HT1080 (cell line): ENCODE measurements around the gene KCNK3. TPM values are rescaled to one million over a fixed set of nuclear protein-coding genes. Genes with fewer than 3 reads are reported as not detected.
"Not testable (repeated sequence)": the region's sequence is repeated elsewhere in the genome, so short reads cannot be mapped to it uniquely, and the experiment has no call there.

Experiments
- DNase-seq: peaks from one replicate; pipeline ENCODE4 v3.0.0-alpha.2; 2015; ENCODE audit warnings: low read depth
- polyA plus RNA-seq, 2 experiments: library from polyadenylated mRNA; depleted of rRNA; stranded (reverse); fragments of >200 nt; gene quantifications; 2 replicates each; pipeline ENCODE4 v1.2.3, GENCODE V29; 2015
- total RNA-seq: library from RNA; depleted of rRNA; stranded (reverse); fragments of >200 nt; shearing (Covaris generic); gene quantifications from 2 replicates; pipeline ENCODE4 v1.2.3, GENCODE V29; 2014; rRNA removed

KCNK3 gene
- total RNA-seq = not detected in 2 replicates
- polyA plus RNA-seq (2015; cell fraction: cytosol; rRNA removed) = not detected in 2 replicates
- not detected in 2 replicates for polyA plus RNA-seq (2015; cell fraction: nucleus; rRNA removed)

DNA sequence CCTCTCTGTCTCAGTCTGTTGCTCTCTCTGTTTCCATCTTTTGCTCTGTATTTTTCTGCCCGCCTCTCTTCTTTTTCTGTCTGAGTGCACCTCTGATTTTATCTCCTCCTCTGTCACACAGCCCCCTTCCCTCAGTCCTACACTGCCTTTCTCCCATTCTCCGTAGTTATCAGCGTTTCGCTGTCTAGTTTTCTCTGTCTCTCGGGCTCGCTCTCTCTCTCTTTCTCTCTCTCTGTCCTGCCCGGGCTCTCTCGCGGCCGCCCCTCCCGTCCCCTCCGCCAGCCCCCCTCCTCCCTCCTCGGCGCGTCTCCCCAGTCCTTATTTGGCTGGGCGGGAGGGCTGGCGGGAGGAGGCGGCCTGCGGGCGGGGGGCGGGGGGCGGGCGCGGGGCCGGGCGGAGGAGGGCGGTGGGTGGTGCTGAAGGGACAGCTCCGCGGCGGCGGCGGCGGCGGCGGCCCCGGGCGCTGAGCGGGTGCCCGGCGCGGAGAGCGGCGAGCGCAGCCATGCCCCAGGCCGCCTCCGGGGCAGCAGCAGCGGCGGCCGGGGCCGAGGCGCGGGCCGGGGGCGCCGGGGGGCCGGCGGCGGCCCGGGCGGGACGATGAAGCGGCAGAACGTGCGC, at the start of gene KCNK3:
Gene KCNK3, plus strand, starts transcription at position 444 of the 618 bp plus-strand sequence. Its CDS starts 154 bp downstream, at position 598.
- no peak for DNase-seq

GRCh38 chr2:26644188-26644835, 48.2 kb upstream of the KCNK3 start:
- no peak for DNase-seq

GRCh38 chr2:26645762-26646161, 46.8 kb upstream of the KCNK3 start:
- no peak for DNase-seq

- DNase-seq = no peak
Measured at GRCh38 chr2:26646986-26647672, 45.4 kb upstream of the KCNK3 start.

DNA sequence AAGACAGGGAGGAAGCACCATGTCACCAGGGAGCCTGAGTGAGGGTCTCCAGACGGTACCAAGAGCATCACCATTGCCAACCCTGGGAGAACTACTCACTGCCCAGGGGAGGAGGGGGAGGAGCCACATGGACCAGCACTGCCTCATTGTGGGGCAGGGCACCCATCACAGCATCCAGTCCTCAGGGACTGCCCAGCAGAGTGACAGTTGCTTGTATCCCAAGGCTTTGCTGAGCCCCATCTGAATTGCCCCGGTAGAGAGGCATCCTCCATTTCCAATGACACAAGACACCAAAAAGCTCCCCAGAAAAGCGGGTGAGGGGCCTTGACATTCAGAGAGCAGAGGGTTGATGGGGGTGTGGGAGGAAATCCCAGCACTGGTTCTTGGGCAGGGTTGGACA, 44.5 kb upstream of the KCNK3 start:
- DNase-seq = no peak

DNA sequence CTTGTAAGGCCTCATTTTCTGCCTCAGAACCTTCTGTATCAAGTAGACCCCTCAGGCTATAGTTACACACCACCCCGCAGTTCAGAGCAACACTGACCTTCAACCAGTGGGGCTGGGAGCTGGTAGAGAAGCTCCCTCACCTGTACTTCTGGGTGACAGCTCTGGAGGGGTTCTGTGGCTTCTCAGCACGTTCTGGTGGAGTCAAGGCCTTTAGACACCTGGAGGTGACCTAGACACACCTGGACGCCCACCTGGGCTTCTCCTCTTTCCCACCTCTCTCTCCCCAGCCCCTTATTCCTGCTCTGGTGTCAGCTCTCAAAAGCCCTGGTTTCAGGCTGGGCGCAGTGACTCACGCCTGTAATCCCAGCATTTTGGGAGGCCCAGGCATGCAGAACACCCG, 44.0 kb upstream of the KCNK3 start:
- no peak for DNase-seq

DNA sequence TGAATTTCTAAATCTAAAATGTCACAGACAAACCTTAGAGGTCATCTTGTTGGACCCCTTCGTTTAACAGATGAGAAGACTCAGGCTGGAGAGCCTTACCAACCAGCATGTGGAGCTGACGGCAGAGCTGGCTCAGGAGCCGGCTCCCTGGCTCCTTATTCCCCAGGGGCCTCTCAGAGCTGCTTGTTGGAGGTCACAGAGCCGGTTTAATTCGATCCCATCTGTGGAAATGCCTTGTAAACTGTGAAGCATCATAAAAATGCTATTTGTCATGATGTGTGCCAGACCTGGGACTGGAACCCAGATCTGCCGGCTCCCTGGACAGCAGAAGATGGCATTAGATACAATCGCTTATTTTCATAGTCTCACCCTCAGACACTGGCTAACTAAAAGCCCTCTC, 43.2 kb upstream of the KCNK3 start:
- no peak for DNase-seq

- no peak for DNase-seq
Measured at GRCh38 chr2:26649992-26650712, 42.4 kb upstream of the KCNK3 start.

- no peak for DNase-seq
Measured at GRCh38 chr2:26650713-26651469, 41.6 kb upstream of the KCNK3 start.

GRCh38 chr2:26651470-26651771, 41.1 kb upstream of the KCNK3 start:
- no peak for DNase-seq

- DNase-seq = no peak
Measured at GRCh38 chr2:26651799-26652198, 40.7 kb upstream of the KCNK3 start.

DNA sequence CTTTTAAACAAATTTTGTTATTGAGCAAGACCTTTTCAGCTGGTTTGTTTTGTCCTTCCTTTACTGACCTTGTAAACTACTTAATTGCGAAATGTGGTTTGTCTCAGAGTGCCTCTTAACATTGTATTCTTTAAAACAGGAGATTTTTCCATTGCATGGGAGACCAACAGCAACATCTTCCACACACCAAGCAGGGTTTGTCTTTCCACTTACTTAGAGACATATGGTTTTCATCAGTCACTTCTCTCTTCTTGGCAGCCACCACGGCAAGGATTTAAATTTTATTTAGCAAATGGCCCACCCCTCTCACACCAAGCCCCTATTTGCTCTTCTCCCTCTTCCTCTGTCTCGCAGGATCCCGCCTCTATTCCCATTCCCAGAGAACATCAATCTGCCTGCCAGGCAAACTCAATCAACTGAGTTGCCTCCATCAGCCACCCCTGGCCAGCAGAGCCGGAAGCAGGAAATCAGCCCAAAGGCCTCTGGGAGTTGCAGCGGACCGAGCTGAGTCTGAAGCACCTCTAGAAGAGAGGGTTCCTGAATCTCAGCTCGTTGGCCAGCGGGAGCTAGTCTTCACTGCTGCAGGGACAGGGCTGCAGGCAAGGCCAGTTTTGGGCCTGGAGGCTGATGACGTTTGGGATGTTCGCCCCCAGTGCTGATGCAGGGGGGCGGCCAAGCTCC, 40.0 kb upstream of the KCNK3 start:
- DNase-seq = no peak

- no peak for DNase-seq
Measured at GRCh38 chr2:26653207-26654060, 39.1 kb upstream of the KCNK3 start.

GRCh38 chr2:26654061-26654340, 38.5 kb upstream of the KCNK3 start:
- no peak for DNase-seq

DNA sequence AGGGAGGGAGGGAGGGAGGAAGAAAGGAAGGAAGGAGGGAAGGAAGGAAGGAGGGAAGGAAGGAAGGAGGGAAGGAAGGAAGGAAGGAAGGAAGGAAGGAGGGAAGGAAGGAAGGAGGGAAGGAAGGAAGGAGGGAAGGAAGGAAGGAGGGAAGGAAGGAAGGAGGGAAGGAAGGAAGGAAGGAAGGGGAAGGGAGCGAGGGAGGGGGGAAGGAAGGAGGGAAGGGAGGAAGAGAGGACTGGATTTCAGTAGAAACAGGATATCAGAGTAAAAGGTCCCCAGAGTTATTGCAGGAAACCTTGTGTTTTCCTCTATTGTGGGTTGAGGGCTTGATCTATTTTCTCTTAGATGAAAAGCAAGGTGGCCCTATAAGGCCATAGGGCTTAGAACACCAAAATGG, 37.4 kb upstream of the KCNK3 start:
- DNase-seq = not testable (repeated sequence)

GRCh38 chr2:26655611-26656195, 36.8 kb upstream of the KCNK3 start:
- DNase-seq = no peak

- no peak for DNase-seq
Measured at GRCh38 chr2:26657265-26657664, 35.3 kb upstream of the KCNK3 start.

DNA sequence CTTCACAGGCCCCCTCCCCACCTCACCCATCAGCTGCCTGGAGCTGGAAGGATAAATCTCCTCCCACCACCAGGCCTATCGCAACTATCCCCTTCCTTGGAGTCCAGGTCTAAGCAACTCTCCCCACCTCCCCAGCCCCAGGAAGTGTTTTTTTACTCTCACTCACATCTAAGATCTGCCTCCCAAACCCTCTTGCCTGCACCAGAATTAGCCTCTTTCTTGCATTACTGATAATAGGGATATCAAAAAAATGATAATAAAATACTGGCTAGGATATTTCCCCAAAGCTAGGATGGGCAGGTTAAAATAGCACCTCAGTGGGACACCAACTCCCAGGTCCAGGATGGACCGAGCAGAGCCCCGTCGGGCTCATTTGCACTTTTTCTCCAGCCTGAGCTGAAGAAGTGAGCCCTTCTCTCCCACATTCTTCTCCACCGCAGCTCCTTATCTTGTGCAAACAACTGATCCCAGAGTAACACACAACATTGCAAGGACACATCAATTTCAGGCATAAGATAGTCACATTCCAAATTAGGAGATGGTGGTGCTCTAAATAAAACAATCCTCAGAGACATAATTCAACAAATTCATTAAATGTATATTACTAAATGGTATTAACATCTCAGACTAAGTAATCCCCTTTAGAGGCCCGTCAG, 33.7 kb upstream of the KCNK3 start:
- DNase-seq = no peak

DNA sequence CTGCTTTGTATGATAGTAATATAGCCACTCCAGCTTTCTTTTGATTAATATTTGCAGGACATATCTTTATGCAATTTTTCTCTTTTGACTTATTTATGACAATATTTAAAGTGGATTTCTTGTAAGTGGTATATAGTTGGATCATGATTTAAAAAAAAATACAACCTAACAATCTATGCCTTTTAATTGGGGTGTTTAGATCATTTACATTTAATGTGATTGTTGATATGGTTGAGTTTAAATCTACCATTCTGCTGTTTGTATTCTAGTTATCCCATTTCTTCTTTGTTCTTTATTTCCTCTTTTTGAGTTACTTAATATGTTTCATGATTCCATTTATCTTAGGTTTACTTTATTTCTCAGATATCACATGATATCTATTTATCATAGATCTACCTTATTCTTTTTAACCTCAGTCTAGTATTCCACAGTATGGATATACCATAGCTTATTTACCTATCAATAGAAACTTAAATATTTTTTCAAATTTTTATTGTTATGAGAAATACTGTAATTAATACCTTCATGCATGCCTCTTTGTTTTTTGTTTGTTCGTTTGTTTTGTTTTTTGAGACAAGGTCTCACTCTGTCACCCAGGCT, 32.1 kb upstream of the KCNK3 start:
- no peak for DNase-seq
